HuH-7 (cell line): Measurements from ENCODE around the gene LXN.

ENCODE experiments used
- DNase-seq: peaks from one replicate; pipeline ENCODE4 v3.0.0; 2011; ENCODE audit warnings: low spot score

LXN gene

GRCh38 chr3:158668506-158668905 lies 3.9 kb downstream of the LXN start:
- no peak for DNase-seq

DNA sequence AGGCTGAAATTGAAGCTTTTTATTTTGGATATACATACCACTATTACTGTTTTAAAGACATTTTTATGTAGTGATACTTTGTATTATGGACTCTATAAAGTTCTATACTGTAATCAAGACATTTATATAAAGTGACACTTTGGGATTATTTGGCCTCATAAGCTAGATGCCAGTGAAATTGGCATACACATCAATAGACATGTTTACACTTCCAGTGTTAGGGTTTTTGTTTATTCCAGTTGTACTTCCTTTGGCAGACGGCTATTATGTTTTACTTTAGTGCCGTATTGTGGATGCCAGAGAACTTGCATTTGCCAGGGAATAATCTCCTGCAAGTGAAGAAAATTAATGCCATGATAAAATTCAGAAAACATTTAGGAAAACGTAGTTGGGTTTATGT lies 6.0 kb downstream of the LXN start:
- no peak for DNase-seq

DNA sequence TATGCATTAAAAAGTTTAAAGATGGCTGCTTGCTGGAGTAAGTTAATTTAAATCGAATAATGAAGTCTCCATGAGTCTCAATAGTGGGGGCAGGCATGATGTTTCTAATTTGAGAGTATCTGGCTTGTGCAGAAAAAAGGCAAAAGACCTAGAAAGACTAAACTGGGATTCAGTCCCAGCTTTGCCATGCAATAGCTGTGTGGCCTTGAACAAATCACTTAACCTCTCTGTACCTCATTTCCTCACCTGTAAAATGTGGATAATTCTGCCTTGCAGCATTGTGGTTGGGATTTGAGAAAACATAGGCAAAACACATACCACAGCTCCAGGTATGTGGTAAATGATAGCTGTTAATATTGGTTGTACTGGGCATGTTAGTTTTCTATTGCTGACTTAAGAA lies 8.6 kb downstream of the LXN start:
- no peak for DNase-seq

DNA sequence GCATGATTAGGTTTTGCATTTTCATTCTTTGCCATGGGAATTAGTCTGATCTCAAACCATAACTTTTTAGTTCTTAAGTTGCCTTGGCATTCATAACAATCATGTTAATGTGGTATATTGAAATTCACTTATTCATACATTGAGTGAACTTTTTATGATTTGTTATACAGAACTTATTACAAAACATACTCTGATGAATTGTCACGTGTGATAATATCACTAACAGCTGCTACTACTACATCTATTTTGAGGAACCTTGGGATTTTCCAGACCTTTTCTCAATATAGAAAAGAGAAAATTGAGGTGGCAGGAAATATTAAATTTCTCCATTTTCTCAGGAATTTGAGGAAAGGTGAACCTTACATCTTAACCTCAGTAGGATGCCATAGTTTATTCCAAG lies 9.2 kb downstream of the LXN start:
- DNase-seq = no peak

GRCh38 chr3:158660711-158661110 lies 11.7 kb downstream of the LXN start:
- DNase-seq = no peak

GRCh38 chr3:158659454-158660237 lies 12.8 kb downstream of the LXN start:
- peak; percentile 23 for DNase-seq

- no peak for DNase-seq
Observed at GRCh38 chr3:158658889-158659288, 13.6 kb downstream of the LXN start.

- peak; percentile 11 for DNase-seq
Observed at GRCh38 chr3:158652463-158652862, 20.0 kb downstream of the LXN start.

DNA sequence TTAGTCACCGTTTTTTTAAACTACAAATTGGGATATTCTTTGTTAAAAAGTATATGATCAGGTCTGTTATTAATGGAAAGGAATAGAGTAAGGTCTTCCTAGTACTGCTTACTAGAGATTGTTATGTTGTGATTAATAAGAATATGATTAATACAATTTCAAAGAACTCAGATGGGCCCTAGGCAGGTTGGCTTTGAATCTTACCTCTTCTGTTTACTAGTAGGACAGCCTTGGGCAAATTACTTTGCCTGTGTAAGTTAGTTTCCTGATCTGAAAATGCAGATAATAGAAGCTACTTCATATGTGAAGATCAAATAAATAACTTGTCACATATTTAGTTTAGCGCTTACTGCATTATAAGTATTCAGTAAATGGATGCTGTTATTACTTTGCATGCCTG lies 21.3 kb downstream of the LXN start:
- DNase-seq = no peak

DNA sequence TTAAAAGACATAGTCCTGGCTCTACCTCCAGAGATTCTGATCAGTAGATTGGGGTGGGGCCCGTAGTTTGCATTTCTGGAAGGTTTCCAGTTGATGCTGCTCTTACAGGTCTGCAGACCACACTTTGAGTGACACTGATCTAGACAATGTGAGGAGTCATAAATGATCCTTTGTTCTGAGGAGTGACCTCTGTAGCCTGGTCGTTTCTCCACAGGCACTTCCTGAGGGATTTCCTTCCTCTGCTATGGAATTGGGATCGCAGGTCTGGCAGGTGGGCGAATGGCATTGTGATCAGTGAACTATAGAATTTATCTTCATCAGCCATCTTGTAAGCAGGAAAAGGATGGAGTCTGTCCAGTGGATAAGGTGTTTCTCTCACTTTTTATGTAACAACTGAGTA lies 22.7 kb downstream of the LXN start:
- DNase-seq = no peak

GRCh38 chr3:158644345-158644908 lies 28.0 kb downstream of the LXN start, which contains the start of gene GFM1:
TSS of gene GFM1 (plus strand) at chr3:158644527. CDS start at chr3:158644635, 108 bp downstream.
- DNase-seq = peak; percentile 55

DNA sequence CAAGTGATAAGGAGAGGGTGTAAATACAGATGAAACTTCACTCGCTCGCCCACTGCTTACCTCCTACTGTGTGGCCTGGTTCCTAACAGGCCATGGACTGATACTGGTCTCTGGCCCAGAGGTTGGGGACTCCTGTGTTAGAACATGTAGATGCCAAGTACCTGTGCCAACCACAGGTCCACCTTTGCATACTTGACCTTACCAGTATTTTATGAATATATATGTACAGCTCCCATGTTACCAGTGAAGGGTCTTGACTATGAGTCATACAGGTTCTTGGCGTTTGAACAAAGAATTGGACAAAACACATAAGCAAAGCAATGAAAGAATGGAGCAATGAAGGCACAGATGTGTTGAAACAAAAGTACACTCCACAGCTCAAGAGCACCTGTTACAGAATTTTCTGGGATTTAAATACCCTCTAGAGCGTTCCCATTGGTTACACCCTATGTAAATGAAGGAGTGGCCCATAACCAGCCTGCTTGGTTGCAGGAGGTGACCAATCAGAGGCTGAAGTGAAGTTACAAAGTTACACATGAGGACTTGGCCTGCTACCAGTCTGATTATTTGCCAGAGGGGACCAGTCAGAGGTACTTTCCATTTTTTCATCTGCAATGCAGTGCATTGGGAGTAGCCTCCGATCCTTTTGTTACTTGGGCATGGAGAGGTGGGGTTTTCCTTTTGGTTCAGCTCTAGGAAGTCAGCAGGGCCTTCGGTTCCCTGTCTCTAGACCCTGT lies 29.8 kb downstream of the LXN start:
- DNase-seq = no peak

GRCh38 chr3:158642005-158642404 lies 30.4 kb downstream of the LXN start:
- no peak for DNase-seq

DNA sequence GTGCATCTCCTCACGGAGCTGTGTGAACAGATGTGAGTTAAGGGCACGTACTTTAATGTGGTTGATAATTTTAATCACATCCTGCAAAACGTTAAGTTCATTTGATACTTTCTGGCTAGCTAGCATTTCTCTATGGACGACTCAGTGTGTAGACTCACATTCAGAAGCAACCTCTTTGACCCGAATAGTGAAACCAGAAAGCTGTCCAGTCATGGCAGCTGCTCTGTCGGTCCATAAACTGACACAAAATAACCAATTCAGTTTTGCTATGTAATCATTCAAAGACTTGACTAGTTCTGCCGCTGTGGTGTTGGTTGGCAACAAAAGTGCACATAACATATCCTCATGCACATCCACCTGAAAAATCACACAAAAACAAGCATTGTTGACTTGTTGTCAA lies 31.8 kb downstream of the LXN start:
- no peak for DNase-seq

- no peak for DNase-seq
Observed at GRCh38 chr3:158631981-158632380, 40.5 kb downstream of the LXN start.

DNA sequence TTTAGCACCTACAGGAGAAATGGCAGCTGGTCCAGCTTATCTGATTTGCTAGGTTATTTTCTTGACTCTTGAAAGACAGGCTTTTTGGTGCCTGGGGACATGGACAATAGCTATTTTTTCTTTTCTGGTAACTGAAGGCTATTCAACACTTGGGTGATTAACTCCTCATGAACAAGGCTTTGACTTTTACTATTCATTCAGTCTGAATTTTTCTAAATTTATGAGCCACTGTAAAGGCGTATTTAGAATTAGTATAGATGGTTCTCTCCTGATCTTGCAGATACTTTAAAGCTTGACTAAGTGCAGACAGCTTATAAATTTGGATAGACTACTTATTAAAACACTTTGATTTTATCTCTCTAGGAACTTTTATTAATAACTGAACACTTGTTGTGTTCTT lies 46.6 kb downstream of the LXN start:
- DNase-seq = no peak

DNA sequence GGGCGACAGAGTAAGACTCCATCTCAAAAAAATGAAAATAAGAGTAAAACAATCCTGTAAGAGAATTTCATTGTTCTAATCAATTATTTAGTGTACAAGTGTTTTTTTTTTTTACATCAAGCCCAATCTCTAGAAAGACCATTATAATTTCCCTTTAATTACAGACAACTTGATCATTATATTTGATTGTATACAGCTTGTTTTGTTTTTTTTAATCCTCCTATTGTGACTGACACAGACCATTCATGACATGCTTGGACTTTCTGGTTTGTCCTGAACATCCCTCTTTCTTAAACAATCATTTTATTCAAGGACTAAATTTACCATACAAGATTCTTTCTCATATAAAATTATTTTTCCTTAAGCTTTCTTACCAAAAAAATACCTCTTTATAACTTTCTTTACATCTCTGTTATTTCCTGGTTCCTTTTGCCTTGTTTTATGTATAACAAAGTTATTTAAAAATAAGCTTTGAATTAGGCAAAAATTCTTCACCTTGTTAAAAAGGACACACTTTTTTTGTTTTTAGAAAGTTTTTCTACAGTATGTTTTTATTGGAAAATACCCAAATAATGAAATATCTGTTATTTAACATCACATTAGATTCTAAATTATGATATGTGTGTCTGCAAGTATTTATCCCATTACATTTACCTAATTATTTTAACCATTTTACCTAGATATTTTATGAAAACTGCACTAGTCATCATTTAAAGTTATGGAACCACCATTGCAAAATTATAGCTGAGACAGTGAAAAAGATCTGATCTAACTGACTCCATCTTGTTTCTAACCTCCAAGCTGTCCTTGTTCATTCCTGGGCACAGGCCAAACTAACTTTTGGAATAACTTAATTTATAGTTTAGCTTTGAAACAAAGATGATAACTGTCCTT lies 54.2 kb downstream of the LXN start:
- no peak for DNase-seq
